ENCODE data around the gene SP7.

- TF ChIP-seq, protein P1, sequence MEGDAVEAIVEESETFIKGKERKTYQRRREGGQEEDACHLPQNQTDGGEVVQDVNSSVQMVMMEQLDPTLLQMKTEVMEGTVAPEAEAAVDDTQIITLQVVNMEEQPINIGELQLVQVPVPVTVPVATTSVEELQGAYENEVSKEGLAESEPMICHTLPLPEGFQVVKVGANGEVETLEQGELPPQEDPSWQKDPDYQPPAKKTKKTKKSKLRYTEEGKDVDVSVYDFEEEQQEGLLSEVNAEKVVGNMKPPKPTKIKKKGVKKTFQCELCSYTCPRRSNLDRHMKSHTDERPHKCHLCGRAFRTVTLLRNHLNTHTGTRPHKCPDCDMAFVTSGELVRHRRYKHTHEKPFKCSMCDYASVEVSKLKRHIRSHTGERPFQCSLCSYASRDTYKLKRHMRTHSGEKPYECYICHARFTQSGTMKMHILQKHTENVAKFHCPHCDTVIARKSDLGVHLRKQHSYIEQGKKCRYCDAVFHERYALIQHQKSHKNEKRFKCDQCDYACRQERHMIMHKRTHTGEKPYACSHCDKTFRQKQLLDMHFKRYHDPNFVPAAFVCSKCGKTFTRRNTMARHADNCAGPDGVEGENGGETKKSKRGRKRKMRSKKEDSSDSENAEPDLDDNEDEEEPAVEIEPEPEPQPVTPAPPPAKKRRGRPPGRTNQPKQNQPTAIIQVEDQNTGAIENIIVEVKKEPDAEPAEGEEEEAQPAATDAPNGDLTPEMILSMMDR (IDR thresholded peaks at IDR 0.05): no peak
- TF ChIP-seq POLR2AphosphoS5 (IDR thresholded peaks at IDR 0.05; ENCODE audit: low read depth, low read length) (no peak), SIN3A (IDR thresholded peaks at IDR 0.05; ENCODE audit: borderline replicate concordance, insufficient read depth, low read depth, low read length) (no peak)
These were observed 7.3 kb upstream of the SP7 start for GRCh38 chr12:53343449-53343848.

Measured in Panc1 (cell line).